RWPE2 (cell line): ENCODE data around the gene MYADML2.
A peak's percentile ranks its signal among the peaks of the same experiment; 100 is the strongest.

Experiments
- ATAC-seq: fragments of 200-7000 bp; cut with Tn5 transposase; 3 replicates; pipeline ENCODE4 v1.9.1; 2021; ENCODE audit warnings: low read depth
- DNase-seq: peaks from one replicate; pipeline ENCODE4 v3.0.0-alpha.2; 2020; ENCODE audit warnings: low spot score
- H3K27ac ChIP-seq: fragments of 450-650 bp; 2 replicates; pipeline ENCODE4 v1.5.1; 2017; ENCODE audit warnings: mild to moderate bottlenecking; ENCODE audit not compliant: poor library complexity, severe bottlenecking
- H3K27me3 ChIP-seq: fragments of 250-450 bp; sonication (Bioruptor Pico); 2 replicates; pipeline ENCODE4 v1.5.1; 2021; ENCODE audit warnings: mild to moderate bottlenecking, moderate library complexity; ENCODE audit not compliant: insufficient read depth, poor library complexity, severe bottlenecking
- H3K36me3 ChIP-seq: fragments of 250-450 bp; sonication (Bioruptor Pico); 2 replicates; pipeline ENCODE4 v1.5.1; 2020; ENCODE audit warnings: low read depth, mild to moderate bottlenecking, moderate library complexity
- H3K4me1 ChIP-seq: fragments of 250-450 bp; sonication (Bioruptor Pico); 2 replicates; pipeline ENCODE4 v1.5.1; 2021; ENCODE audit warnings: mild to moderate bottlenecking, moderate library complexity; ENCODE audit not compliant: insufficient read depth, poor library complexity, severe bottlenecking
- H3K4me3 ChIP-seq: fragments of 250-450 bp; sonication (Bioruptor Pico); 2 replicates; pipeline ENCODE4 v1.5.1; 2021; ENCODE audit warnings: mild to moderate bottlenecking, moderate library complexity; ENCODE audit not compliant: severe bottlenecking
- H3K9me3 ChIP-seq: fragments of 250-450 bp; sonication (Bioruptor Pico); 2 replicates; pipeline ENCODE4 v1.5.1; 2021; ENCODE audit warnings: mild to moderate bottlenecking, moderate library complexity; ENCODE audit not compliant: severe bottlenecking
- TF ChIP-seq, protein P1 (sequence below): fragments of 450-650 bp; IDR thresholded peaks from one replicate; pipeline ENCODE4 v1.5.1; 2017; ENCODE audit warnings: mild to moderate bottlenecking, moderate library complexity; ENCODE audit not compliant: poor library complexity, severe bottlenecking

The MYADML2 gene

DNA sequence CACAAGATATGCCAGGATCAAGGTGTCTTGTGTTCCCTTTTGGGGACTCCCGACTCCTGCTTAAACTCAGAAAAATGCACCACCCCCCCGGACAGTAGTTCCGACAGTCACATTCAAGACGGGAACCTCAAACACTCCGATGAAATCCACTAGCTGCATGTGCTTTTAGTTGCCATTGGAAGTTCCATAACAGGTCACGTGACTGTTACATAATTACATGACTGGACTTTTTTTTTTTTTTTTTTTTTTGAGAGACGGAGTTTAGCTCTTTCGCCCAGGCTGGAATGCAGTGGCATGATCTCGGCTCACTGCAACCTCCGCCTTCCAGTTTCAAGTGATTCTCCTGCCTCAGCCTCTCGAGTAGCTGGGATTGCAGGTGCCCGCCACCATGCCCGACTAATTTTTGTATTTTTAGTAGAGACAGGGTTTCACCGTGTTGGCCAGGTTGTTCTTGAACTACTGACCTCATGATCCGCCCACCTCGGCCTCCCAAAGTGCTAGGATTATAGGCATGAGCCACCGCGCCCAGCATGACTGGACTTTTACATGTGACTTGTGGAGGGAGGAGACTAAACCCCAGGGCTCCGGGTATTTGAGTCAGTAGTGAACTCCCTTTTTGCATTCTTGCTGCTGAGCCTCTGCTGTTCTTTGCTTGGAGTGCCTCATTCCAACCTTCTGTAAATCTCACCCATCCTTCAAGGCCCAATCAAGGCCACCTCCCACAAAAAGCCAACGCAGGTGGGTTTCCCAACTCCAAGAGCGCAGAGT is 30.6 kb downstream of the MYADML2 start:
- peaks cover 51% of the 10 kb centered on the region for H3K36me3 ChIP-seq
- peak overlapping the region; percentile 44 for H3K27ac ChIP-seq
- peak overlapping the region; percentile 98 for H3K4me3 ChIP-seq
- no peak for DNase-seq
- peaks cover 25% of the 10 kb centered on the region for H3K4me1 ChIP-seq
- peak; percentile 60 for ATAC-seq
- no peaks in the 10 kb centered on the region for H3K9me3 ChIP-seq
- no peaks in the 10 kb centered on the region for H3K27me3 ChIP-seq
- TF ChIP-seq, protein P1, sequence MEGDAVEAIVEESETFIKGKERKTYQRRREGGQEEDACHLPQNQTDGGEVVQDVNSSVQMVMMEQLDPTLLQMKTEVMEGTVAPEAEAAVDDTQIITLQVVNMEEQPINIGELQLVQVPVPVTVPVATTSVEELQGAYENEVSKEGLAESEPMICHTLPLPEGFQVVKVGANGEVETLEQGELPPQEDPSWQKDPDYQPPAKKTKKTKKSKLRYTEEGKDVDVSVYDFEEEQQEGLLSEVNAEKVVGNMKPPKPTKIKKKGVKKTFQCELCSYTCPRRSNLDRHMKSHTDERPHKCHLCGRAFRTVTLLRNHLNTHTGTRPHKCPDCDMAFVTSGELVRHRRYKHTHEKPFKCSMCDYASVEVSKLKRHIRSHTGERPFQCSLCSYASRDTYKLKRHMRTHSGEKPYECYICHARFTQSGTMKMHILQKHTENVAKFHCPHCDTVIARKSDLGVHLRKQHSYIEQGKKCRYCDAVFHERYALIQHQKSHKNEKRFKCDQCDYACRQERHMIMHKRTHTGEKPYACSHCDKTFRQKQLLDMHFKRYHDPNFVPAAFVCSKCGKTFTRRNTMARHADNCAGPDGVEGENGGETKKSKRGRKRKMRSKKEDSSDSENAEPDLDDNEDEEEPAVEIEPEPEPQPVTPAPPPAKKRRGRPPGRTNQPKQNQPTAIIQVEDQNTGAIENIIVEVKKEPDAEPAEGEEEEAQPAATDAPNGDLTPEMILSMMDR: no peak

GRCh38 chr17:81915331-81915730 is 31.7 kb downstream of the MYADML2 start:
- Histone ChIP-seq H3K4me1 (peaks cover 26% of the 10 kb centered on the region), H3K27ac (no peak overlapping the region), H3K27me3 (no peaks in the 10 kb centered on the region), H3K4me3 (no peak overlapping the region), H3K36me3 (peaks cover 46% of the 10 kb centered on the region), H3K9me3 (no peaks in the 10 kb centered on the region)
- no peak for DNase-seq
- TF ChIP-seq, protein P1: no peak
- ATAC-seq: no peak

DNA sequence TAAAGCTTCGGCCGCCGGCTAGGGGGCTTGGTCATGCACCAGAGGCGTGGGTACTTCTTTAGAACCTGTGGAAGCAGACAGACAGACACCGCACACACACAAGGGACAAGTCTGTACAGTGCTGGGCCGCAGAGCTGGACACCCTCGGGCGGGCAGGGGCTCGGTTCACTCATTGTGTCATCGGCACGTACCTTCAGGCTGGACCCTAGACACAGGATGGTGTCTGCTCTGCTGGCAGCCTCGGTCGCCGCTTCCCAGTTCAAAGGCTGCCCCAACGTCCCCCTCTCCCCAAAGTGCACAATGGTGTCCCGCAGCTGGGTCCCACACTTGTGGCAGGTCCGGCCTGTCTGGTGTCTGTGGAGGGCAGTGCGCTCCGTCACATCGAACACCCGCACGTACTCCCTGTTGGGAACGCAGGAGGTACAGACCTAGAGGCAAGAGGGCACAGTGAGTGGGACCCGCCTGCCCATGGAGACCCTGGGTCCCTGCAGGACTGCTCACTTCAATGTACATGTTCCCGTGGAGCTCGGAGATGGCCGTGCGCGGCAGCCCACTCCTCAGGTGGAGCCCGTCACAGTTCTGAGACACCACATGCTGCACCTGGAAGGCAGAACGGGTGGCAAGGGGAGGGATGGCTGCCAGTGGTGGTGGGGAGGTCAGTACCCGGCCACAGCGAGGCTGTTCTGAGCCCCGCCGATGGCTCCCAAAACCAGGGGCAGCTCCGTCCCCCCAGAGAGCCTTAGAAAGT is 32.8 kb downstream of the MYADML2 start:
- peaks cover 29% of the 10 kb centered on the region for H3K4me1 ChIP-seq
- DNase-seq (no peak), ATAC-seq (no peak)
- peak overlapping the region; percentile 46 for H3K27ac ChIP-seq
- H3K27me3 ChIP-seq: no peaks in the 10 kb centered on the region
- H3K9me3 ChIP-seq: no peaks in the 10 kb centered on the region
- peaks cover 47% of the 10 kb centered on the region for H3K36me3 ChIP-seq
- no peak overlapping the region for H3K4me3 ChIP-seq
- TF ChIP-seq, protein P1: no peak

DNA sequence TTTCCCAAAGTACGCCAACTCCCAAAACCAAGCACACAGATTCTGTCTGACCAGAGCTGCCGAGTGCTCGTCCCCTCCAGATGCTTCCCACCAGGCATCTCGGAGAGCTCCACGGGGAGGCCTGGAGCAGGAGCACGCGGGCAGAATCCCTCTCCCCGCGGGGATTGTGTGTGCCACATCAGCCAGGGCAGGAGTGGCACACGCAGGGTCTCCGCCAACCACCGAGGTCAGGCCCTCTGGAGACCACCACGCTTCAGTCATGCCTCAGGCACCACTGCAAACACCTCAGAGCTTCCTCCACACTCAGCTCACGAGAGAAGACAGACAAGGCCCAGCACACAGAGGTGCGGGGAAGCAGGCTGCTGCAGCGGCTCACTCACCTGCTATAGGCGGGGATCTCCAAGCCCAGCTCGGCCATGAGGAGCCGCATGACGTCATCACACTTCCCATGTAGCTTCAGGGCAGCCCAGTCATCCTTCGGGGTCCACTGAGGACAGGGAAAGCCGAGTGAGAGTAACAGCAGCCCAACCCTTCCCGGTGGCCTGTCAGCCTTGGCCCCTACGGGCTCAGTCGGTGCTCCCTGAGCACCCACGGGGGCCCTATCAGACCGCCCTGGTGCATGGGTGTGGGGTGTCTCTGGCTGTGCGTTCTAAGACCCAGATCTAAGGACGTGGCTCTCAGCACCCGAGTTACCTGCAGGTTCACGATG is 33.5 kb downstream of the MYADML2 start:
- H3K27me3 ChIP-seq: no peaks in the 10 kb centered on the region
- no peaks in the 10 kb centered on the region for H3K9me3 ChIP-seq
- H3K27ac ChIP-seq: peak overlapping the region; percentile 46
- H3K4me1 ChIP-seq: peaks cover 29% of the 10 kb centered on the region
- TF ChIP-seq, protein P1: no peak
- DNase-seq (no peak), ATAC-seq (no peak)
- H3K36me3 ChIP-seq: peaks cover 54% of the 10 kb centered on the region
- no peak overlapping the region for H3K4me3 ChIP-seq
